ENCODE measurements around the gene CDIPT.
"Not testable (repeated sequence)": the region's sequence is repeated elsewhere in the genome, so short reads cannot be mapped to it uniquely, and the experiment has no call there.

Gene CDIPT

GRCh38 chr16:29858149-29858849 lies 4.7 kb downstream of the CDIPT start:
- DNase-seq (ENCODE audit: low read depth) = no peak

- no peak for DNase-seq (ENCODE audit: low read depth)
Observed at GRCh38 chr16:29857133-29857760, 5.8 kb downstream of the CDIPT start.

- no peak for DNase-seq (ENCODE audit: low read depth)
Observed at GRCh38 chr16:29854520-29855100, 8.4 kb downstream of the CDIPT start.

- no peak for DNase-seq (ENCODE audit: low read depth)
Observed at GRCh38 chr16:29852654-29853053, 10.4 kb downstream of the CDIPT start.

GRCh38 chr16:29850998-29851397 lies 12.0 kb downstream of the CDIPT start:
- DNase-seq (ENCODE audit: low read depth) = no peak

GRCh38 chr16:29849505-29849904 lies 13.5 kb downstream of the CDIPT start:
- DNase-seq (ENCODE audit: low read depth) = no peak

- DNase-seq (ENCODE audit: low read depth) = peak; percentile 73
Observed at GRCh38 chr16:29848420-29849297, 14.4 kb downstream of the CDIPT start.

- no peak for DNase-seq (ENCODE audit: low read depth)
Observed at GRCh38 chr16:29845656-29846055, 17.4 kb downstream of the CDIPT start.

- no peak for DNase-seq (ENCODE audit: low read depth)
Observed at GRCh38 chr16:29844575-29845331, 18.3 kb downstream of the CDIPT start.

GRCh38 chr16:29843931-29844330 lies 19.1 kb downstream of the CDIPT start:
- DNase-seq (ENCODE audit: low read depth) = no peak

- no peak for DNase-seq (ENCODE audit: low read depth)
Observed at GRCh38 chr16:29842732-29843346, 20.2 kb downstream of the CDIPT start.

- DNase-seq (ENCODE audit: low read depth) = no peak
Observed at GRCh38 chr16:29841631-29842030, 21.4 kb downstream of the CDIPT start.

- DNase-seq (ENCODE audit: low read depth) = no peak
Observed at GRCh38 chr16:29840240-29840639, 22.8 kb downstream of the CDIPT start.

- DNase-seq (ENCODE audit: low read depth) = no peak
Observed at GRCh38 chr16:29839822-29840221, 23.2 kb downstream of the CDIPT start.

GRCh38 chr16:29837841-29838240 lies 25.2 kb downstream of the CDIPT start:
- no peak for DNase-seq (ENCODE audit: low read depth)

GRCh38 chr16:29836623-29837022 lies 26.4 kb downstream of the CDIPT start:
- no peak for DNase-seq (ENCODE audit: low read depth)

- no peak for DNase-seq (ENCODE audit: low read depth)
Observed at GRCh38 chr16:29835926-29836325, 27.1 kb downstream of the CDIPT start.

- DNase-seq (ENCODE audit: low read depth) = no peak
Observed at GRCh38 chr16:29834079-29834478, 28.9 kb downstream of the CDIPT start.

GRCh38 chr16:29833219-29833618 lies 29.8 kb downstream of the CDIPT start:
- not testable (repeated sequence) for DNase-seq (ENCODE audit: low read depth)

GRCh38 chr16:29831490-29831889 lies 31.5 kb downstream of the CDIPT start:
- no peak for DNase-seq (ENCODE audit: low read depth)

- no peak for DNase-seq (ENCODE audit: low read depth)
Observed at GRCh38 chr16:29830774-29831173, 32.3 kb downstream of the CDIPT start.

Data from stimulated activated CD4-positive, alpha-beta T cell treated with anti-CD3 and anti-CD28 coated beads, Interleukin-2, amount 100 ng/mL, for 4 hours (primary cell).